A549 (cell line): ENCODE data around the gene CACNA1F. TPM values are rescaled to one million over a fixed set of nuclear protein-coding genes. Genes with fewer than 3 reads are reported as not detected.

Experiments used
- ATAC-seq, 2 experiments: fragments of 200-7000 bp in 1 of 2; fragments of >200 bp in 1 of 2; cut with Nextera tagmentation in 1 of 2; cut with Tn5 transposase in 1 of 2; 3 replicates each; pipeline versions ENCODE4 v1.8.0 to v1.9.1; 2018 to 2020; ENCODE audit warnings: mild to moderate bottlenecking in 1 of 2, moderate library complexity in 1 of 2
- CTCF ChIA-PET: fragments of 300-600 bp; sonication (Branson Sonifier 250); formaldehyde crosslinking; extraction: SDS; loops from one replicate; lab custom pipeline; 2021; ENCODE audit warnings: antibody characterized with exemption, inconsistent platforms; lab: Yijun Ruan, JAX
- POLR2A ChIA-PET: fragments of 350-600 bp; formaldehyde crosslinking; extraction: SDS; loops from one replicate; lab custom pipeline; 2021; ENCODE audit warnings: antibody characterized with exemption, inconsistent platforms; lab: Yijun Ruan, JAX
- DNase-seq, 2 experiments: peaks; one replicate each; pipeline versions ENCODE4 v3.0.0 to v3.0.0-alpha.2; 2011 to 2016; ENCODE audit warnings: low read depth in 1 of 2, low spot score in 1 of 2
- FAIRE-seq: peaks from 2 replicates; lab custom pipeline; 2011; peaks lifted over from hg19 to GRCh38; lab: Jason Lieb, UNC
- H3K27ac ChIP-seq, 2 experiments: fragments of >200 bp; sonication (Bioruptor Twin); formaldehyde crosslinking; 3 replicates each; pipeline ENCODE4 v1.5.1; 2016 to 2017
- H3K4me1 ChIP-seq: fragments of >200 bp; sonication (Bioruptor Twin); formaldehyde crosslinking; 3 replicates; pipeline ENCODE4 v1.6.1; 2016
- H3K4me2 ChIP-seq: fragments of >200 bp; sonication (Bioruptor Twin); formaldehyde crosslinking; 3 replicates; pipeline ENCODE4 v1.6.1; 2016
- H3K4me3 ChIP-seq: fragments of >200 bp; sonication (Bioruptor Twin); formaldehyde crosslinking; 3 replicates; pipeline ENCODE4 v1.5.1; 2016
- H3K9me3 ChIP-seq: fragments of >200 bp; sonication (Bioruptor Twin); formaldehyde crosslinking; 3 replicates; pipeline ENCODE4 v1.6.1; 2016
- CBX2 ChIP-seq: fragments of 200-600 bp; sonication (generic); IDR thresholded peaks from 2 replicates; pipeline ENCODE4 v1.6.1; 2016; ENCODE audit warnings: low read depth, mild to moderate bottlenecking, borderline replicate concordance
- CBX8 ChIP-seq: fragments of 200-600 bp; sonication (generic); IDR thresholded peaks from 2 replicates; pipeline ENCODE4 v1.6.1; 2016
- CHD2 ChIP-seq: fragments of 150-350 bp; IDR thresholded peaks from 2 replicates; pipeline ENCODE4 v1.6.1; 2014; ENCODE audit warnings: low read length; ENCODE audit not compliant: partially characterized antibody
- CHD4 ChIP-seq: fragments of 200-600 bp; sonication (generic); IDR thresholded peaks from 2 replicates; pipeline ENCODE4 v1.6.1; 2016; ENCODE audit warnings: antibody characterized with exemption, mild to moderate bottlenecking, borderline replicate concordance
- CTCF ChIP-seq: fragments of >200 bp; sonication (Bioruptor Twin); formaldehyde crosslinking; IDR thresholded peaks from 3 replicates; pipeline ENCODE4 v1.5.1; 2016
- ELK1 ChIP-seq: fragments of 150-350 bp; IDR thresholded peaks from 2 replicates; pipeline ENCODE4 v1.6.1; 2014; ENCODE audit warnings: low read depth, mild to moderate bottlenecking, low read length
- EP300 ChIP-seq, 2 experiments: fragments of >200 bp; sonication (Bioruptor Twin); formaldehyde crosslinking; IDR thresholded peaks; 2 replicates in 1 of 2; 3 replicates in 1 of 2; pipeline ENCODE4 v1.6.1; 2016 to 2017
- ESRRA ChIP-seq: fragments of 150-350 bp; IDR thresholded peaks from 2 replicates; pipeline ENCODE4 v1.6.1; 2014; ENCODE audit warnings: mild to moderate bottlenecking, low read length, borderline replicate concordance
- FOSB ChIP-seq: fragments of 250-450 bp; sonication (Bioruptor Pico); IDR thresholded peaks from 2 replicates; pipeline ENCODE4 v1.5.0; 2020; ENCODE audit warnings: mild to moderate bottlenecking, moderate library complexity
- FOXS1 ChIP-seq: fragments of 250-450 bp; sonication (Bioruptor Pico); IDR thresholded peaks from 2 replicates; pipeline ENCODE4 v1.5.0; 2020; ENCODE audit warnings: mild to moderate bottlenecking, moderate library complexity
- GATA3 ChIP-seq: IDR thresholded peaks from 2 replicates; pipeline ENCODE4 v1.6.1; 2012; ENCODE audit warnings: borderline replicate concordance
- HOXA7 ChIP-seq: fragments of 250-450 bp; sonication (Bioruptor Pico); IDR thresholded peaks from 2 replicates; pipeline ENCODE4 v1.5.0; 2020; ENCODE audit warnings: mild to moderate bottlenecking, moderate library complexity
- HOXB13 ChIP-seq: fragments of 250-450 bp; sonication (Bioruptor Pico); IDR thresholded peaks from 2 replicates; pipeline ENCODE4 v1.5.0; 2020; ENCODE audit warnings: low read depth, mild to moderate bottlenecking, moderate library complexity
- HOXB5 ChIP-seq: fragments of 250-450 bp; sonication (Bioruptor Pico); IDR thresholded peaks from 2 replicates; pipeline ENCODE4 v1.5.0; 2020; ENCODE audit warnings: mild to moderate bottlenecking, moderate library complexity
- JUN ChIP-seq, 2 experiments: fragments of >200 bp; sonication (Bioruptor Twin); formaldehyde crosslinking; IDR thresholded peaks; 2 replicates in 1 of 2; 3 replicates in 1 of 2; pipeline ENCODE4 v1.6.1; 2016 to 2017
- MAZ ChIP-seq: fragments of 150-350 bp; IDR thresholded peaks from 2 replicates; pipeline ENCODE4 v1.6.1; 2014; ENCODE audit warnings: antibody characterized with exemption, low read depth, low read length, borderline replicate concordance
- MYC ChIP-seq: IDR thresholded peaks from 2 replicates; pipeline ENCODE4 v1.6.1; 2012; ENCODE audit warnings: mild to moderate bottlenecking, inconsistent platforms, low read length, improper control_type of control experiment, borderline replicate concordance
- NPAS2 ChIP-seq: fragments of 250-450 bp; sonication (Bioruptor Pico); IDR thresholded peaks from 2 replicates; pipeline ENCODE4 v1.8.0; 2022; ENCODE audit warnings: mild to moderate bottlenecking, moderate library complexity, borderline replicate concordance
- PHF8 ChIP-seq: fragments of 200-600 bp; sonication (generic); IDR thresholded peaks from 2 replicates; pipeline ENCODE4 v1.6.1; 2016; ENCODE audit warnings: low read depth, mild to moderate bottlenecking, antibody characterized with exemption, moderate library complexity, borderline replicate concordance
- RAD21 ChIP-seq, 2 experiments: fragments of >200 bp in 1 of 2; sonication (Bioruptor Twin) in 1 of 2; formaldehyde crosslinking in 1 of 2; IDR thresholded peaks in 1 of 2; conservative IDR thresholded peaks in 1 of 2; 2 replicates in 1 of 2; 3 replicates in 1 of 2; pipeline ENCODE4 v1.6.1; 2012 to 2018; ENCODE audit warnings: inconsistent platforms in 1 of 2
- RCOR1 ChIP-seq: fragments of 150-350 bp; IDR thresholded peaks from 2 replicates; pipeline ENCODE4 v1.6.1; 2014; ENCODE audit warnings: antibody characterized with exemption, low read length, low read depth
- TFCP2L1 ChIP-seq: fragments of 250-450 bp; sonication (Bioruptor Pico); IDR thresholded peaks from 2 replicates; pipeline ENCODE4 v1.5.0; 2021; ENCODE audit warnings: mild to moderate bottlenecking
- TP53 ChIP-seq: fragments of 250-450 bp; sonication (Bioruptor Pico); IDR thresholded peaks from 2 replicates; pipeline ENCODE4 v1.5.0; 2021; ENCODE audit warnings: mild to moderate bottlenecking, moderate library complexity
- ZC3H11A ChIP-seq: fragments of 450-650 bp; IDR thresholded peaks from 2 replicates; pipeline ENCODE4 v1.6.1; 2014; ENCODE audit warnings: antibody characterized with exemption, mild to moderate bottlenecking
- WGBS: methylation state at CpG from one replicate; pipeline ENCODE4 v1.1.6; 2017; ENCODE audit errors: missing lambda C conversion rate; 5-methylcytosine and 5-hydroxymethylcytosine counted together
- polyA plus RNA-seq, 4 experiments: library from polyadenylated mRNA; depleted of rRNA in 3 of 4; stranded (reverse); fragments of >200 nt; fragmentation: RNase III in 1 of 4; extraction: RNeasy Plus Mini Kit Qiagen cat#74134 plus additional on column Dnase treatment in 1 of 4; gene quantifications; 2 replicates in 3 of 4; 3 replicates in 1 of 4; pipeline ENCODE4 v1.2.3, GENCODE V29; 2011 to 2017
- TF ChIP-seq, protein P1 (sequence below): IDR thresholded peaks from 2 replicates; pipeline ENCODE4 v1.6.1; 2012
- TF ChIP-seq, protein P2 (sequence below): fragments of >200 bp; sonication (Bioruptor Twin); formaldehyde crosslinking; IDR thresholded peaks from 2 replicates; pipeline ENCODE4 v1.6.1; 2016
- TF ChIP-seq, protein P3 (sequence below): fragments of 250-450 bp; sonication (Bioruptor Pico); IDR thresholded peaks from 2 replicates; pipeline ENCODE4 v1.5.0; 2021; ENCODE audit warnings: mild to moderate bottlenecking, moderate library complexity, borderline replicate concordance

The CACNA1F gene
- polyA plus RNA-seq, 2 of the 4 experiments (the other 2 are of a cell fraction): not detected

DNA sequence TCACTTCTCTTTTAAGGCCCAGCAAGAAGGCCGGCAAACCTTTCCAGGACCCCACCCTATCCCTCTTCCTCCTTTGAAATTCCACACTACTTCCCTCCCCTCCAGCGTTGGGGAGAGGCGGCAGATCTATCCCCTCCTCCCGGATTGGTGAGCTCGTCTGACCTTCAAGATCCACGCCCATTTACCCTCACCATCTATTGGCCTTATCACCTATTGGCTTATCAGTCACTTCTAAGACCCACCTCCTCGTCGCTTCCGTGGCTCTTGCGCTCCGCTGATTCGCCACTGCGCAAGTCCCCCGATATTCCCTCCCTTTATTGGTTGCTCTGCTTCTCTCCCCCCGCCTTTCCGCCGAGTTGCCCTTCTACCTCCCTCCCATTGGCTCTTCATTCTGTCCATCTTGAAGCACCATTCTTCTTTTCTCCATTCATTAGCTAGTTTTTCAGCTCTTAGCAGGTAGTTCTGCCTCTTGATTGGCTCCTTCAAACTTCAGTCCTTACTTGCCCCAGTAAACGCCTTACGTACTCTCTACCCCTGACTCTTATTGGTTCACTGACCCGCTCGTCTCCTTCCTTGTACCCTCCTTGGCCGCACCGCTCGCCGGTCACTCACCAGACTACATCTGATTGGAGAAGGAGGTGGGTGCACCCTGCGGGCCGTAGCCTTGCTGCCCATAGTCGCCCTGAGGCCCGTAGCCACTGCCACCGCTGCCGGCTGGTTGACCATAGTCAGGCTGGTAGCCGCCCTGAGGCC is 42.1 kb downstream of the CACNA1F start (continued):
- TF ChIP-seq MYC (no peak), CTCF (no peak), TFCP2L1 (CRISPR knock-in tag) (no peak), ESRRA (no peak), CHD2 (no peak), ZC3H11A (no peak), FOSB (no peak), HOXB13 (CRISPR knock-in tag) (no peak), FOXS1 (CRISPR knock-in tag) (no peak), JUN (IDR thresholded peaks at IDR 0.05) (peak in 1 of 2 experiments; percentile 69; a peak in 2 of 5 replicates), GATA3 (no peak), HOXA7 (no peak), RAD21 (conservative IDR thresholded peaks at IDR 0.05 in 1 of 2, IDR thresholded peaks at IDR 0.05 in 1 of 2) (no peak), HOXB5 (CRISPR knock-in tag) (no peak), PHF8 (no peak), CBX8 (no peak), EP300 (IDR thresholded peaks at IDR 0.05) (no peak), CBX2 (no peak), CHD4 (no peak), TP53 (CRISPR knock-in tag) (no peak), NPAS2 (no peak)
- TF ChIP-seq, protein P1, sequence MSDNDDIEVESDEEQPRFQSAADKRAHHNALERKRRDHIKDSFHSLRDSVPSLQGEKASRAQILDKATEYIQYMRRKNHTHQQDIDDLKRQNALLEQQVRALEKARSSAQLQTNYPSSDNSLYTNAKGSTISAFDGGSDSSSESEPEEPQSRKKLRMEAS: peak; percentile 27; the same call in 1 of the 2 replicates

- peak overlapping the region; percentile 44 for H3K4me3 ChIP-seq
- POLR2A ChIA-PET: no interaction called here
- H3K4me1 ChIP-seq: peaks cover 24% of the 10 kb centered on the region; the same call in 2 of the 3 replicates
- no peaks in the 10 kb centered on the region for H3K9me3 ChIP-seq
- 64% methylated on average over 6 of the region's 6 CpGs for WGBS
- TF ChIP-seq EP300 (IDR thresholded peaks at IDR 0.05) (no peak), NPAS2 (no peak), CHD2 (no peak), MAZ (no peak), RCOR1 (no peak), HOXB5 (CRISPR knock-in tag) (no peak), MYC (no peak), ELK1 (no peak)
- TF ChIP-seq, protein P2, sequence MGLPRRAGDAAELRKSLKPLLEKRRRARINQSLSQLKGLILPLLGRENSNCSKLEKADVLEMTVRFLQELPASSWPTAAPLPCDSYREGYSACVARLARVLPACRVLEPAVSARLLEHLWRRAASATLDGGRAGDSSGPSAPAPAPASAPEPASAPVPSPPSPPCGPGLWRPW: no peak
- TF ChIP-seq, protein P1: no peak
- TF ChIP-seq, protein P3, sequence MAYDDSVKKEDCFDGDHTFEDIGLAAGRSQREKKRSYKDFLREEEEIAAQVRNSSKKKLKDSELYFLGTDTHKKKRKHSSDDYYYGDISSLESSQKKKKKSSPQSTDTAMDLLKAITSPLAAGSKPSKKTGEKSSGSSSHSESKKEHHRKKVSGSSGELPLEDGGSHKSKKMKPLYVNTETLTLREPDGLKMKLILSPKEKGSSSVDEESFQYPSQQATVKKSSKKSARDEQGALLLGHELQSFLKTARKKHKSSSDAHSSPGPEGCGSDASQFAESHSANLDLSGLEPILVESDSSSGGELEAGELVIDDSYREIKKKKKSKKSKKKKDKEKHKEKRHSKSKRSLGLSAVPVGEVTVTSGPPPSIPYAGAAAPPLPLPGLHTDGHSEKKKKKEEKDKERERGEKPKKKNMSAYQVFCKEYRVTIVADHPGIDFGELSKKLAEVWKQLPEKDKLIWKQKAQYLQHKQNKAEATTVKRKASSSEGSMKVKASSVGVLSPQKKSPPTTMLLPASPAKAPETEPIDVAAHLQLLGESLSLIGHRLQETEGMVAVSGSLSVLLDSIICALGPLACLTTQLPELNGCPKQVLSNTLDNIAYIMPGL (CRISPR knock-in tag): no peak
- FAIRE-seq (peak; percentile 88), ATAC-seq (no peak), DNase-seq (no peak)
- CTCF ChIA-PET: interaction anchor here (1.1 to 1.4 kb wide), 3 partner anchors 10 to 34 kb away, joined by 3 to 5 read pairs (median 3); no protein-coding TSS in a partner anchor
- peak overlapping the region; percentile 87 for H3K4me2 ChIP-seq
- peak overlapping the region; percentile 79 to 95 for H3K27ac ChIP-seq
Measured at GRCh38 chrX:49189606-49190005, 43.5 kb downstream of the CACNA1F start.
